Measurements from ENCODE around the gene TSPAN3. TPM values are rescaled to one million over a fixed set of nuclear protein-coding genes. Genes with fewer than 3 reads are reported as not detected.

Gene TSPAN3
- total RNA-seq, 1 donor from 2014 or later = 288 TPM

DNA sequence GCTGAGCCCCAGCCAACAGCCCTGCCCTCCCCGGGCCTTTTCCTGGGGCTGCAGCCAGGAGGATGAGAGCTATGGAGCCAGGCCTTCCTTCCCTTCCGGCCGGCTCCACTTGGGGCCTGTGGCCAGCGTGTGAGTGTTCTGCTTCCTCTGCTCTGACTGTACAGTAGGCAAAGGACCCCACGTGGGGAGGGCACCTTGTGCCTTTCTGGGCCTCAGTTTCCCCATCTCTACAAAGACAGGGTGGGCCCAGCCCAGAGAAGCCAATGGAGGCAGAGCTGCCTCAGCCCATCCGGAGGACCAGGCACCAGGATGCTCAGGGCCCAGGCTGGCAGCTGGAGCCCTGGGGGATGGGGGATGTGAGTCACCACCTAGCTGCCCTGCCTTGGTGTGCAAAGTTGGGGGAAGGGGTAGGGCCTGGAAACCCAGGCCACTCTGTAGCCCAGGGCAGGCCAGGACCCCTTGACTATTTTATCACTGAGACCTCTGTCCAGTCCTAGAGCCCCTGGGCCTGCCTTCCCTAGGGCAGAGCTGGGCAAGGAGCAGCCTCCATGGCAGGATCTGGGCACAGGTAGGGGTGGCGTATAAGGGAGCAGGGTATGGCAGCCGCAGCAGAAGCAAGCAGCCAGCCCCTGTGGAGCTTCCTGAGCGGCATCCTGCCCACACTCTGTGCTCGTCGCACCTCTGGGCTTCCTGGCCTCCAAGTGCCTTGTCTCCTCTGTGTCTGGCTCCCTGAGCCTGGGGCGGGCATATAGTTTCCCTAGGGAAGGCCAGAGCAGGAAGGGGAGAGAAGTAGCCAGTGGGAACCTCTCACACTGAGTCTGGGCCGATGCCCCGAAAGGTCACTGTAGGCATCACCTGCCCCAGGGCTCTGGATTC lies 74.1 kb downstream of the TSPAN3 start:
- H3K36me3 Mint-ChIP-seq = no peaks in the 10 kb centered on the region
- peaks cover 3% of the 10 kb centered on the region for H3K27me3 Mint-ChIP-seq
- H3K27ac Mint-ChIP-seq = no peak overlapping the region
- H3K4me3 Mint-ChIP-seq = no peak overlapping the region
- no peak for DNase-seq (ENCODE audit: extremely low spot score, unreplicated experiment)
- H3K9me3 Mint-ChIP-seq = no peaks in the 10 kb centered on the region
- H3K4me1 Mint-ChIP-seq (ENCODE audit: unreplicated experiment) = no peaks in the 10 kb centered on the region
- no peak for TF ChIP-seq CTCF (conservative IDR thresholded peaks at IDR 0.05)

GRCh38 chr15:76996076-76996525 lies 74.8 kb downstream of the TSPAN3 start:
- TF ChIP-seq CTCF (conservative IDR thresholded peaks at IDR 0.05) = no peak
- no peak for DNase-seq (ENCODE audit: extremely low spot score, unreplicated experiment)
- no peaks in the 10 kb centered on the region for H3K36me3 Mint-ChIP-seq
- H3K27me3 Mint-ChIP-seq = no peaks in the 10 kb centered on the region
- H3K4me1 Mint-ChIP-seq (ENCODE audit: unreplicated experiment) = peaks cover 5% of the 10 kb centered on the region
- H3K27ac Mint-ChIP-seq = no peak overlapping the region
- no peaks in the 10 kb centered on the region for H3K9me3 Mint-ChIP-seq
- no peak overlapping the region for H3K4me3 Mint-ChIP-seq

- Mint-ChIP-seq H3K27me3 (no peaks in the 10 kb centered on the region), H3K4me3 (no peak within 1 kb of the TSS), H3K4me1 (ENCODE audit: unreplicated experiment) (peaks cover 6% of the 10 kb centered on the region), H3K9me3 (no peaks in the 10 kb centered on the region), H3K36me3 (no peaks in the 10 kb centered on the region), H3K27ac (no peak within 1 kb of the TSS)
- no peak for TF ChIP-seq CTCF (conservative IDR thresholded peaks at IDR 0.05)
- DNase-seq (ENCODE audit: extremely low spot score, unreplicated experiment) = no peak
Observed at GRCh38 chr15:76994971-76995945, 75.7 kb downstream of the TSPAN3 start, which contains the start of gene PSTPIP1. TSS of gene PSTPIP1 (plus strand) at chr15:76995126. CDS start at chr15:76995574, 448 bp downstream.

DNA sequence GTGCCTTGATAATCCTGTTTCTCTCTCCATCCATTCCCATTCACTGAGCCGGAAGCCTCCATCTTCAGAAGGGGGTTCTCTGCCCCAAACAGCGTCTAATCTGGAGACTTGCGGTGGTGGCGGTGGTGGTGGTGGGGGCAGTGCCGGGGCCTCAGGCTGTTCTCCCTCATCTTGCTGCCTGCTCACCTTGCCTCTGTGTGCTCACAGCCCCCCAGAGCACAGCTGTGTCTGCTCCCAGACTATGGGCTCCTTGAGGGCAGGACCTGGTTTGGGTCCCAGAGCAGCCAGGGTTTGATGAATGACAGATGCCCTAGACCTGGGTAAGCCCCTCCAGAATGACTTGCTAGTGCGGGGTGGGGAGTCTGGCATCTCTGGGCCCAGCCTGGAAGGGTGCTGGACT lies 76.4 kb downstream of the TSPAN3 start:
- DNase-seq (ENCODE audit: extremely low spot score, unreplicated experiment) = no peak
- TF ChIP-seq CTCF (conservative IDR thresholded peaks at IDR 0.05) = no peak
- H3K4me3 Mint-ChIP-seq = no peak overlapping the region
- no peaks in the 10 kb centered on the region for H3K36me3 Mint-ChIP-seq
- H3K9me3 Mint-ChIP-seq = no peaks in the 10 kb centered on the region
- no peaks in the 10 kb centered on the region for H3K27me3 Mint-ChIP-seq
- H3K27ac Mint-ChIP-seq = no peak overlapping the region
- peaks cover 6% of the 10 kb centered on the region for H3K4me1 Mint-ChIP-seq (ENCODE audit: unreplicated experiment)

GRCh38 chr15:76994001-76994400 lies 76.9 kb downstream of the TSPAN3 start:
- Mint-ChIP-seq H3K27ac (no peak overlapping the region), H3K36me3 (no peaks in the 10 kb centered on the region), H3K4me1 (ENCODE audit: unreplicated experiment) (peaks cover 8% of the 10 kb centered on the region), H3K4me3 (no peak overlapping the region), H3K9me3 (no peaks in the 10 kb centered on the region), H3K27me3 (no peaks in the 10 kb centered on the region)
- DNase-seq (ENCODE audit: extremely low spot score, unreplicated experiment) = no peak
- no peak for TF ChIP-seq CTCF (conservative IDR thresholded peaks at IDR 0.05)
